Measurements from ENCODE around the gene TSPAN32. TPM values are rescaled to one million over a fixed set of nuclear protein-coding genes. Genes with fewer than 3 reads are reported as not detected.
"Not testable (repeated sequence)": the region's sequence is repeated elsewhere in the genome, so short reads cannot be mapped to it uniquely, and the experiment has no call there.

Gene TSPAN32
- total RNA-seq, 1 experiment from 2014 or later, result 13.3 TPM

- DNase-seq (ENCODE audit: low spot score), result no peak
Measured at GRCh38 chr11:2363577-2364370, 62.0 kb downstream of the TSPAN32 start.

GRCh38 chr11:2364386-2364785, 62.6 kb downstream of the TSPAN32 start:
- not testable (repeated sequence) for DNase-seq (ENCODE audit: low spot score)

GRCh38 chr11:2365571-2366210, 63.9 kb downstream of the TSPAN32 start:
- no peak for DNase-seq (ENCODE audit: low spot score)

- DNase-seq (ENCODE audit: low spot score), result no peak
Measured at GRCh38 chr11:2366276-2366675, 64.5 kb downstream of the TSPAN32 start.

- no peak for DNase-seq (ENCODE audit: low spot score)
Measured at GRCh38 chr11:2366733-2367132, 64.9 kb downstream of the TSPAN32 start.

- DNase-seq (ENCODE audit: low spot score), result no peak
Measured at GRCh38 chr11:2367266-2368160, 65.7 kb downstream of the TSPAN32 start.

Other genes starting within 250 kb of the TSPAN32 start
- 0.67 and 0.90 TPM in 2 replicates for gene IGF2, start 162.6 kb upstream of the TSPAN32 start, total RNA-seq (2014; rRNA removed; shearing (Covaris generic))
- gene INS, start 140.8 kb upstream of the TSPAN32 start, total RNA-seq (2014; rRNA removed; shearing (Covaris generic)), result not detected in 2 replicates
- gene TH, start 130.2 kb upstream of the TSPAN32 start, total RNA-seq (2014; rRNA removed; shearing (Covaris generic)), result 0.26 and 0.43 TPM in 2 replicates
- not detected in 2 replicates for gene ASCL2, start 31.4 kb upstream of the TSPAN32 start, total RNA-seq (2014; rRNA removed; shearing (Covaris generic))
- gene C11orf21, start 95 bp upstream of the TSPAN32 start, total RNA-seq (2014; rRNA removed; shearing (Covaris generic)), result 2.0 and 2.8 TPM in 2 replicates
- 288 and 342 TPM in 2 replicates for gene CD81, start 75.3 kb downstream of the TSPAN32 start, total RNA-seq (2014; rRNA removed; shearing (Covaris generic))
- 69.7 and 99.8 TPM in 2 replicates for gene TSSC4, start 98.7 kb downstream of the TSPAN32 start, total RNA-seq (2014; rRNA removed; shearing (Covaris generic))
- gene TRPM5, start 142.5 kb downstream of the TSPAN32 start, total RNA-seq (2014; rRNA removed; shearing (Covaris generic)), result not detected in 2 replicates
- 1.9 and 3.5 TPM in 2 replicates for gene KCNQ1, start 143.0 kb downstream of the TSPAN32 start, total RNA-seq (2014; rRNA removed; shearing (Covaris generic))